ENCODE results near the gene AMH.

DNA sequence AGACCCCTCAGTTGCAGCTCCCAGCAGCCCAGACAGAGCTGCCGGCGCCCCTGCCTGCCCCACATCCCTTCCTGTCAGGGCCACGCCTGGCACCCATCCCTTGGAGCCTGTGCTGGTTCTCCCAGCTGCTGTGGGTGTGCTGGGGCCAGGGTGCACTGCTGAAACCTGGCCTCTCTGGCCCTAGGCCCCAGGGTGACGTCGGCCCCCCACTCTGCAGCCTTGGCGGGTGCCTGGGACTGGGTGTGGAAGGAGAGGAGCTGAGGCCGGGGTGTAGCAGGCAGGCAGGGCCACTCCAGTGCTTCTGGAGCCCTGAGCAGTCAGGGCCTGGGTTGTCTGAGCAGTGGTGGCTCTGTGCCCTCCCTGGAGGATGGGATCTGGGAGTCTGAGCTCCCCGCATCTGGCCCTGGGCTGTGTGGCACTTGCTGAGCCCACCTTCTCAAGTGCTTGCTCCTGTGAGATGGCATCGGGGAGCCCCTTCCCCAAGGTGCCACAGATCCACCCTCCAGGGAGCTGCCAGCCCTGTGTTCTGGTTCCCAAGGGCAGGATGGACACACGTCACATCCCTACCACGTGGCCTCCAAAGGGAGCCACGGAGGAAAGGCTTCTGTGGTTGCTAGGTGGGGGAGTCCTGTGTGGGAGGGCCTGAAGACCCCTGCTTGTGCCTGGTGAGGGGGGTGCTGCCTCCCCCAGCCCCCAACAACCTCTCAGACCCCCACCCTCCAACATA, 18.2 kb upstream of the AMH start:
- TF ChIP-seq, protein P1, sequence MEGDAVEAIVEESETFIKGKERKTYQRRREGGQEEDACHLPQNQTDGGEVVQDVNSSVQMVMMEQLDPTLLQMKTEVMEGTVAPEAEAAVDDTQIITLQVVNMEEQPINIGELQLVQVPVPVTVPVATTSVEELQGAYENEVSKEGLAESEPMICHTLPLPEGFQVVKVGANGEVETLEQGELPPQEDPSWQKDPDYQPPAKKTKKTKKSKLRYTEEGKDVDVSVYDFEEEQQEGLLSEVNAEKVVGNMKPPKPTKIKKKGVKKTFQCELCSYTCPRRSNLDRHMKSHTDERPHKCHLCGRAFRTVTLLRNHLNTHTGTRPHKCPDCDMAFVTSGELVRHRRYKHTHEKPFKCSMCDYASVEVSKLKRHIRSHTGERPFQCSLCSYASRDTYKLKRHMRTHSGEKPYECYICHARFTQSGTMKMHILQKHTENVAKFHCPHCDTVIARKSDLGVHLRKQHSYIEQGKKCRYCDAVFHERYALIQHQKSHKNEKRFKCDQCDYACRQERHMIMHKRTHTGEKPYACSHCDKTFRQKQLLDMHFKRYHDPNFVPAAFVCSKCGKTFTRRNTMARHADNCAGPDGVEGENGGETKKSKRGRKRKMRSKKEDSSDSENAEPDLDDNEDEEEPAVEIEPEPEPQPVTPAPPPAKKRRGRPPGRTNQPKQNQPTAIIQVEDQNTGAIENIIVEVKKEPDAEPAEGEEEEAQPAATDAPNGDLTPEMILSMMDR (IDR thresholded peaks at IDR 0.05): no peak
- TF ChIP-seq POLR2A (IDR thresholded peaks at IDR 0.05): no peak

Data from adrenal gland (tissue), 5 donors.